Measurements from ENCODE around the gene ORAI3.

The ORAI3 gene

DNA sequence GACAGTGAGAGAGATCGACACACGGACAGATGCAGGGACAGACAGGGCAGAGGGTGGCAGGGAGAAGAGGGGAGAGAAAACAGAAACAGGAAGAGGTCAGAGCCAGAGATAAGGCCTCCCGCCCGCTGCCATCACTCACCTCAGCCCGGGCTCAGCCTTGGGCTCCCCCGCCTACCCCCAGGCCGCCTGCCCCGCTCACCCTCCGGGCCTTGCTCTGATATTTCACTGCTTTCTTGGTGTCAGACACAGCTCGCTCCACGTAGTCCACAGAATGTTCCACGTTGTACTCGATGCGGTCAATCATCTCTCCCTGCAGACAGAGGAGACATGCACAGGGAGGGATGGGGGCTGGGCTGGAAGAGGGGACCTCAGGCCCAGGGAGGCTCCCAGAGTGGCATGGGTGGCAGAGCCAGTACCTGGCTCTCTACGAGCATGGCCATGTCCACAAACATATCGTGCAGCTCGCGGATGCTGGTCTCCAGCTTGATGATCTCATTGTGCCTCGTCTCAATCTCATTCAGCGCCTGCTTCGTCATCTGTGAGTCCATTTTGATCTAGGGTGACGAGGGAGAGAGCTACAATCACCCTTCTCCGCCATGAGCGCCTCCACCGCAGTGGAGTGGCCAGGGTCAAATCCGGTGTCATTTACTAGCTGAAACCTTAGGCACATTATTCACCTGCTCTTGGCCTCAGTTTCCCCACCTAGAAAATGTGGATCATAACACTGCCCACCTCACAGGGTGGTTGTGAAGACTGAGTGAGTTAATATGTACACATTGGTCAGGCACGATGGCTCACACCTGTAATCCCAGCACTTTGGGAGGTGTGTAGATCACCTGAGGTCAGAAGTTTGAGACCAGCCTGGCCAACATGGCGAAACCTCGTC, 44.3 kb downstream of the ORAI3 start:
- DNase-seq = no peak

DNA sequence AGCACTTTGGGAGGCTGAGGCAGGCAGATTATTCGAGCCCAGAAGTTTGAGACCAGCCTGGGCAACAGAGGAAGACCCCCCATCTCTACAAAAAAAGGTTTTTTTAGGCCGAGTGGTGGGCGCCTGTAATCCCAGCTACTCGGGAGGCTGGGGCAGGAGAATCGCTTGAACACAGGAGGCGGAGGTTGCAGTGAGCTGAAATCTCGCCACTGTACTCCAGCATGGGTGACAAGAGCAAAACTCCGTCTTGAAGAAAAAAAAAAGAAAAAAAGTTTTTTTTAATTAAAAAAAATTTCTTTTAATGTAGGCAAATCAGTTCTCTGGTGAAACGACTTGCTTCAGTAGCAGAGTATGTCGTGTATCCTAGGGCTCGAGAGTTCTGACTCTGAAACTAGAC, 47.1 kb downstream of the ORAI3 start:
- DNase-seq = no peak

DNA sequence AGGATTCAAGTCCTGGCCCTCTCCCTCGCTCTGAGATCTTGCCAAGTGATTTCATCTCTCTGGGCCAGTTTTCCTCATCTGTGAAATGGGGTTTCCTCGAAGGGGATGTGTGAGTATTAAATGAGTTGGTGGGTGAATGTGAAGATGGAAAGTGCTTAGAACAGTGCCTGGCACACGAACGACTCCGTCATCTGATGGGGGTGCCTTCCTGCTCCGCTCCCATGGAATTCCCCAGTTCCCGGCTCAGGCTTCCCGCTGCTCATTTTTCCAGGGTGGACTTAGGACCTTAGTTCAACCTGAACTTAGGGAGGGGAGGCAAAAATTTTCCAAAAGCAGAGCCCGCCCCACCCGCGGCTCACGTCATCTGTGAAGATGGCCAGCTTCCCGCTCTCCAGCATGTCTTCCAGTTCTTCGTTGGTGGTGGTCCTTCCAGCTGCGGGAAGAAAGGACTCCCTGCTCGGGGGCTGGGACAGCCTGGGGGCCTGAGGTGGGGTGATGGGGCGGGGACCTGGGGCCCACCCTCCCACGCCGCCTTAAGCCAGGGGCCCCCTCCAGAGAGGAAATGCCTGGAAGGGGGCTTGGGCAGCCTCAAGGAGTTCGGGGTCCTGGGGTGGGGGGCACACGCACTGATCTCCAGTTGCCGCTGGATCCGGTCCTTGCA, 47.6 kb downstream of the ORAI3 start:
- no peak for DNase-seq

DNA sequence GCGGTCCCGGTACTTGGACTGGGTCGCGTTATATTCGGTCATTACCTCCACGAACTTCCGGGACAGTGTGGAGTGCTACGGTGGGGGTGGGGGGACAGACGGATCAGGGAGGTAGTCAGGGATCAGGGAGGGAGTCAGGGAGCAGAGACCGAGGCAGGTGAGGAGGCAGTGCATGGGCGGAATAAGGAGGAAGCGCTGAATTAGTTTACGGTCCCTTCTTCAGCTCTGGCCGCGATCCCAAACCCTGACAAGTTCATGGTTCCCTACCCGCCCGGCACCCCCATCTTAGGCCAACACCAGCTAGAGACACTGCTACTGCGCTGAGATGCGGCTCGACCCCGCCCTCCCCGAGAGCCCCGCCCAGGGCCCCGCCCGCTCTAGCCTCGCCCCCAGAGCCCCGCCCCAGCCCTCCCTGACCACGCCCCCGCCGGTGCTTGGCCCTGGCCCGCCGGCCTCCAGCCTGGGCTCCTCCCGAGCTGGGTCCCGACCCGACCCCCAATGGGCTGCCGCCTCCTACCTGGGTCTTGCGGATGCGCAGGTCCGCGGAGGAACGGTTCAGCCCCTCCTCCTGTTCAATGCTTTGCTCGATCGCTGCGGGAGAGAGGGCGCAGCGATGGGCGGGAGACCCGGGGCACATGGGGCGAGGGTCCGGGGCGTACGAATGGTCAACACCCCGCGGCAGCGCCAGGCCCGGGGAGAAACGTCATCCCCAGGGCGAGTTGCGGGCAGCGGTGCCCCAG, 48.3 kb downstream of the ORAI3 start:
- peak; percentile 80 for DNase-seq

DNA sequence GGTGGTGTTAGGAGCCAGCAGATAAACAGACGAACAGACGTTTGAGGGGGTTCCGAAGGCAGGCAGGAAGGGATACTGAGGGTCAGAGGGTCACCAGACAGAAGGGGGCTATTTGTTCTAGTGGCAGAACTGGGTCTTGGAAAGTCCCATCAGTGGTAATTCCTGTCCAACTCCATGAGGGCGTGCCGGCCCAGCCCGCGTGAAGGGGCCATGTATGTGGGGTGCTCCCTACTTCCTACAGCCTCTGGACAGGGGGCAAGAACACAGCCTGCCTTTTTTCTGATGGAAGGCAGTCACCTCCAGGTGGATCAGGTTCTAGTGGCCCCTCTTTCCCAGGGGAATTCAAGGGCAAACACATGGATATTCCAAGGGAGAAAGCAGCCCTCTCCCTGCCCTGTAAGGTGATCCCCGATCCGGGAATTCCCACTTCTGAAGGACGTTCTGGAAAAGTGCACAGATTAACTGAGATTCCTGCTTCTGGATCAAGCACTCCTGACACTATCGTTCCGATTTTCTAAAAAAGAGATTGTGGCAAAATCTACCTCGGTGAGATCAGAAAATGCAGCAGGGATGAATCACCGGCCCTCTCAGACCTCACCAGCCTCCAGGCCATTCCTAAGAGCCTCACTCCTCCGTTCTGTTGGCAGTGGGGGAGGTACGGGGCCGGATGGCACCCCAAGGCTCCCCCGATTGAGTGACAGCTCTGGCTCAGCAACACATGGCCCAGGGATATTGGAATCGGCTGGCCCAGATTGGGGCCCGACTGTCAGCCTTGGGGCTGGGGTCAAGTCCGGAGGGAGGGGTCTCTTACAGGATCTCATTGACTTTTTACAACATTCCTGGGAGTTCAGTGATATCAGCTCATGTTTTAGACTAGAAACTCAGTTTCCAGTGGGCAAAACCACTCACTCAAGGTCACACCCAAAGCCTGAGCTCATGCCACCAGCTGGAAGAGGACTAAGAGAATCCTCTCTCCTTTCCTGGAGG, 49.1 kb downstream of the ORAI3 start:
- no peak for DNase-seq

DNA sequence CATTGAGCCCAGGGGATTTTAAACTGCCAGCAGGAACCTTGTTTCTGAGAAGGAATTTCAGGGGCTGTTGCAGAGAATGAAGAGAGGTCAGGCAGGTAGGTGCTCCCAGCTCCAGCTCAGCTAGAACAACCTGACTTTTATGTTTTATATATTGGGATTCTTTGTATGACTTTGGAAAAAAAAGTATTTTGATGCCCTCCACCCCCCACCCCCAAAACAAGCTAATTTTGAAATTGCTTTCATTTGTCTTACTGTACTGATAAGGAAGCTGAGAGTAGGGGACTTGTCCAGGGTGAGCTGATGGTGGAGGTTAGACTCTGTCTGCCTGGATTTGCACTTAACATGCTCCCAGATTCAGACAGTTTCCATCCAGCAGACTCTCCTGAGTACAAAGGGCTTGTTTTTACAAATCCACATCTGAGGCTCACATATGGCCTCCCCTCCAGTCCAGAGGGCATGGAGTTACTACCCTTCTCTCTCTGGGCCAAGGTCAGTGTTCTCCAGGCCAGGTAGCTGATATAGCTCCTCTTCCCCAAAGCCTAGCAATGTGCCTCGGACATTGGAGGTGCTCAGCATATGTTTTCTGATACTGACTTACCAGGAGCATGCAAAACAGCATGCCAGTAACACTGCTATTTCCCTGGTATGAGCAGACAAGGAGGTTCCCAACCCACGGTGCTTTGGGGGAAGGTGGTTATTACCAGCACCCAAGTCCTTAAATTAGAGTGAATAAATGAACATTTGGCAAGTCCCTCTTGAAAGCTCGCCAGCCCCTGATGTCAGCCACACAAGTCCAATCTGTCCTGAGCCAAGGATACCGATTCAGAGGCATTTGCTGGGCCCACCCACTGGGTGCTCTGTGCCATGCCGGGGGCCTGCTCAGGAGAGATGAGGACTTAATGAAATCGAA, 50.2 kb downstream of the ORAI3 start:
- no peak for DNase-seq

DNA sequence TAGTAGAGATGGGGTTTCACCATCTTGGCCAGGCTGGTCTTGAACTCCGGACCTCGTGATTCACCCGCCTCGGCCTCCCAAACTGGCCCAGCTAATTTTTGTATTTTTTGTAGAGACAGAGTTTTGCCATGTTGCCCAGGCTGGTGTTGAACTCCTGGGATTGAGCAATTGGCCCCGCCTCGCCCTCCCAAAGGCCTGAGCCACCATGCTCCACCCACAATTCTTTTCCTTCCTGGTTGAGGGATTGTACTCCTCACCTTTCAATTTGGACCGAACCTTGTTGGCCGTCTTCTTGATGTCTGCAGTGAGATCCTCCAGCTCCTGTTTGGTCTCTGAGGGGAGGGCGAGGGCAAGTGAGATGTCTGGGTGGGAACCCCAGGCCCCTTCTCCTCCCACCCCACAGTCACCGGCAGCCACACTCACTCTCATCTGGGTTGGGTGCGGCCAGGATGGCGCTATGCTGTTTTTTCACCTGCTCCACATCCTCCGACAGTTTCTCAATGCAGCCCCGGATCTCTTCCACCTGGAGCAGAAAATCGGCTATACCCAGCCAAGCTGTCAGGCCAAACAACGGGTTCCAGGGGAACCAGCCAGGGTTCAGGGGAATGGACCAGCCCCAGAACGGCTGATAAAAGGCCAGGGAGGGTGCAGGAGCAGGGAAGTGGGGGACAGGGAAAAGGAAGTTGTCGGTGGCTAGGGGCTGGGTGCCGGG, 52.0 kb downstream of the ORAI3 start:
- no peak for DNase-seq

DNA sequence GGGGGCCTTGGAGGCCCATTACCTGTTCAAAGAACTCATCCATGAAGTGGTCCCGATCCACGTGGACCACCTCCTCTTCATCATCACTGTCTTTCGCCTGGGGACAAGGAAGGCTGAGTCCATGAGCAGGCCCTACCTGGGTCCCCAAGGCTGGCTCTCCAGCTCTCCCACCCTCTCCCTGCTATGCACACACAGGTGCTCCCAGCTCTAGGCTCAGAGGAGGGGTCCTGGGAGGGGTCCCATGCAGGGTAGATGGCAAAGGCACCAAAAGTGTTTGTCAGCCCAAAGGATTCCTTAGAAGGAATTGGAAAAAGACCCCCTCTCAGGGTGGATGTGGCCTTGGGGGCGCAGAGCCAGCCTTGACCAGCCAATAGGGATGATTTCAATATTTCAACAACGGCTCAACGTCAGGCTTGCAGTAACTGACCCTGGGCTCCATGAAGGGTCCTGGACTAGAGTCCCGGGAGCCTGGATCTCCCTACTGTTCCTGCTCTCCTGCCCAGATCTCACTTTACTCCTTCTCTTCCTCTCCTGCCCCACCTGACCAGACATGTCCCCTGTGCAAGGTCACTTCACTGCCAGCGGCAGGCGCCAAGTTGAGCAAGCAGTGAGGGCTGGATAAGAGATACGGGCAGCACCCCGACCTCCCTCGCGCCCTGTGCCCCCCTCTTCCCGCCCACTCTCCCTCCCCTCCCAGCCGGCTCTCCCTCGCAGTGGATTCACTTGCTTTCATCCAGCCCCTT, 52.8 kb downstream of the ORAI3 start:
- DNase-seq = no peak

DNA sequence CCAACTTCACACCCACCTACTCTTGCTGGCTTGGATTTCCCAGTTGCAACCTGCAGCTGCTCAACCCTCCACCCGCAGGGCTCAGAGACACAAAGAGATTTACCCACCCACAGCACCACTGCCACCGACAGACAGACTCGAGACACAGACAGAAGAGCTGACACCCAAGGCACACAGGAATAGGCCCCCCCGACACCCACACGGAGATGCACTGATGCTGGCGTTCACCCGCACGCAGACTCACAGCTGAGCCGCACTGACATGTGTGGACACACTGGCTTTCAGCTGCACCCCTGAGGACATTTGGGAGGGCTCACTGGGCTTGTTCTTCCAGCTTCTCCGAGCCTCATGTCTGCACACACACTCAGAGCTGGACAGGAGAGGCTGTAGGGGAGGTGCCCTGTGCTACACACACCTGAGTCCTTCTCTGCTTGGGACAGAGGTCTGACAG, 53.4 kb downstream of the ORAI3 start:
- DNase-seq = no peak

DNA sequence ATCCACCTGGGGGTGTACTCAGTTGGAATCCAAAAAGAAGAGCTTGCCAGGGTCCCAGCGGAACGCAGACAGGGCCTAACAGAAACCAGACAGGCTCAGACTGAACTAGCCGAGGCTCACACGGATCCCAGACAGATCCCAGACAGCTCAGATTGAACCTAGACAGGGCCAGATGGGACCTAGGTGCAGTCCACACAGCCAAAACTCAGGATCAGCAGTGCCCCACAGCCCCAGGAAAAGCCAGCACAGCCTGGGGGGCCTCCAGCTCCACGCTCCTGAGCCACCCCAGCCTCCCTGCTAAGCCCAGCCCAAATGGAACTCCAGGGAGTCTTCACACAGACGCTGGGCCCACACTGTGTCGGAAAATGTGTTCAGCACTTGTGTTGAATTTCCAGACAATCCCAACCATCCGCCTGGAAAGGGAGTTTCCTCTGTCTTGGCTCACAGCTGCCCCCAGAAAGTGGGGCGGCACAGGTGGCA, 54.0 kb downstream of the ORAI3 start:
- DNase-seq = no peak

DNA sequence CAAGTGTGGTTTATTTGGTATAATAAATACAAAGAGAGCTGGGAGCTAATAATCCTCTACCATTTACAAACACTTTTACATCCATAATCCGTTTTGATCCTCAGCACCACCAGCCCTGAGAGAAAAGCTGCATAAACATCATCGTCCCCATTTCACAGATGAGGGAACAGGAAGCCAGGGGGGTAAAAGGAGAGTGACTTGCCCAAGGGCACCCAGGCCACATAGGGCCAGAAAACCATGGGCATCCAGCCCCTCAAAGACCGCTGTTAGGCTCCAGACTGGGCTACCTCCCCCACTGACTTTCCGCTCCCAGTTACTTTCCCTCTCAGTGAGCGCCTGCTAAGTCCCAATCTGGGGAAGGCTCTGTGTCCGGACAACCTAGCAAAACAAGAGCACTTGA, 54.9 kb downstream of the ORAI3 start:
- no peak for DNase-seq

Data from CD4-positive, alpha-beta T cell treated with Interferon gamma for 1 hour (primary cell).